OCI-LY7 (cell line): ENCODE results near the gene GBA3.

ENCODE experiments used
- EZH2phosphoT487 ChIP-seq: fragments of 200-600 bp; sonication (generic); IDR thresholded peaks from 2 replicates; pipeline ENCODE4 v1.6.1; 2018; ENCODE audit warnings: low read depth, borderline replicate concordance, mild to moderate bottlenecking, mixed run types, antibody characterized with exemption, low read length, moderate library complexity, mixed read lengths
- TF ChIP-seq, protein P1 (sequence below): fragments of 200-600 bp; sonication (generic); conservative IDR thresholded peaks from 2 replicates; pipeline ENCODE4 v1.5.1; 2014; ENCODE audit warnings: mild to moderate bottlenecking, antibody characterized with exemption, low read length, moderate library complexity, mixed read lengths

DNA sequence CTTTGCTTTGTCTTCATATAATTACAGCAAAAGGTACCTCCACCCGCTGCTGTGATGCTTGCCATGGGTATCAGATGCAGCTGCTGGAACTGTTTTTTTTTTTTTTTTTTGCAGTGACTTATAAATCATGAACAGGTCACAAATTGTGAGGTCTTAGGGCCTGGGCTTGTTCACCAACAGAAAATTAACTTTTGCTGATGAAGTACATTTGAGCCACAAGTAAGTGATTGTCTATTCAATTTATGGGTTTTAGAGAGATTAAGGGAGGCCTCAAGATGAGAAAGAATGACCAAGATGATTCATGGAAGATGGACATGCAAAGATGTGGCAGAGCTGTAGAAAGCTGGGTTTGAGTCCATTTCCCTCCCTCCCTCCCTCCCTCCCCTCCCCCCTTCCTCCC lies 18.0 kb upstream of the GBA3 start:
- TF ChIP-seq, protein P1, sequence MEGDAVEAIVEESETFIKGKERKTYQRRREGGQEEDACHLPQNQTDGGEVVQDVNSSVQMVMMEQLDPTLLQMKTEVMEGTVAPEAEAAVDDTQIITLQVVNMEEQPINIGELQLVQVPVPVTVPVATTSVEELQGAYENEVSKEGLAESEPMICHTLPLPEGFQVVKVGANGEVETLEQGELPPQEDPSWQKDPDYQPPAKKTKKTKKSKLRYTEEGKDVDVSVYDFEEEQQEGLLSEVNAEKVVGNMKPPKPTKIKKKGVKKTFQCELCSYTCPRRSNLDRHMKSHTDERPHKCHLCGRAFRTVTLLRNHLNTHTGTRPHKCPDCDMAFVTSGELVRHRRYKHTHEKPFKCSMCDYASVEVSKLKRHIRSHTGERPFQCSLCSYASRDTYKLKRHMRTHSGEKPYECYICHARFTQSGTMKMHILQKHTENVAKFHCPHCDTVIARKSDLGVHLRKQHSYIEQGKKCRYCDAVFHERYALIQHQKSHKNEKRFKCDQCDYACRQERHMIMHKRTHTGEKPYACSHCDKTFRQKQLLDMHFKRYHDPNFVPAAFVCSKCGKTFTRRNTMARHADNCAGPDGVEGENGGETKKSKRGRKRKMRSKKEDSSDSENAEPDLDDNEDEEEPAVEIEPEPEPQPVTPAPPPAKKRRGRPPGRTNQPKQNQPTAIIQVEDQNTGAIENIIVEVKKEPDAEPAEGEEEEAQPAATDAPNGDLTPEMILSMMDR, result no peak
- no peak for TF ChIP-seq EZH2phosphoT487
